Ectodermal cell (in vitro differentiated cells): ENCODE data around the gene SAMD13.

Source experiments
- H3K27ac ChIP-seq: 2 replicates; pipeline ENCODE4 v1.7.0; 2013; ENCODE audit warnings: mild to moderate bottlenecking, low read depth, low read length; ENCODE audit not compliant: insufficient read depth, poor library complexity, severe bottlenecking
- H3K27me3 ChIP-seq: 2 replicates; pipeline ENCODE4 v1.7.0; 2013; ENCODE audit warnings: mild to moderate bottlenecking, low read length; ENCODE audit not compliant: insufficient read depth, control insufficient read depth, poor library complexity, severe bottlenecking
- H3K36me3 ChIP-seq: one replicate; pipeline ENCODE4 v1.7.0; 2013; ENCODE audit warnings: low read length; ENCODE audit not compliant: control insufficient read depth, insufficient read depth
- H3K4me1 ChIP-seq: one replicate; pipeline ENCODE4 v1.7.0; 2013; ENCODE audit warnings: low read length; ENCODE audit not compliant: control insufficient read depth, insufficient read depth
- H3K4me3 ChIP-seq: 2 replicates; pipeline ENCODE4 v1.7.0; 2013; ENCODE audit warnings: low read depth, low read length, control low read depth; ENCODE audit not compliant: insufficient read depth
- H3K9me3 ChIP-seq: 2 replicates; pipeline ENCODE4 v1.7.0; 2013; ENCODE audit warnings: mild to moderate bottlenecking, low read length, moderate library complexity; ENCODE audit not compliant: control insufficient read depth
- WGBS, 2 experiments: methylation state at CpG; one replicate each; pipeline ENCODE4 v1.1.7; 2013; ENCODE audit warnings: missing lambda C conversion rate in 2 of 2; 5-methylcytosine and 5-hydroxymethylcytosine counted together

Gene SAMD13

DNA sequence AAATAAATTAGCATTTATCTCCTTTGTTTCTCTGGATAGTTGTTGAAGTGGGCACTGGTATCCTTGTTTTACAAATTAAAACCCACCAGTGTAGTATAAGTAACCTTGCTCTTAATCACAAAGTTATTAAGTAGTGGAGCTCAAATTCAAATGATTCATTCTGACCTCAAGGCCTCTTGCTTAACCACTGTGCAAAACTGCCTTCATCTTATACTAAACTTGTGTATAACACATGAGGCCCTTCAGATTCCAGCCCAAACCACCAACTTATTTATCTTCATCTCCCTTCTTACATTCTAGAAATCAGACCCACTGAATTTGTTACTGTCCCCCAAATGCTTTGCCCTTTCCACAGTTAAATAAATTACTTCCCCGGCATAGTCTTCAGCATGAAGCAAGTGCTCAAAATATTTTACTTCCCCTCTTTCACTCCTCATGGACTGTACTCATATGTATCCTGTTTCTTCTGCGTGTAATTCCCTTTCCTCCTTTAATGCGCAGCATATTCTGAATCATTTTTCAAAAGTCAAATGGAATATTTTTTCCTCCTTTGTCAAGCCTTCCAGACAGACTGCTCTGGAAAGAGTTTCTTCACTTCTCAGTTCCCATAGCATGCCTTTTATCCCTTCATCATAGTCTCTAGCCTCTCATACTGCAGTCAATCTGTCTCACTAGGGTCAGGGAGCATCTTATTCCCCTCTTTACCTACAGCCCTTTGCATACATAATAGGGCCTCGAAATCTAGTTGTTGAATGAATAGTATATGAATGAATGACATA is 77.8 kb downstream of the SAMD13 start:
- Histone ChIP-seq H3K4me3 (no peak overlapping the region), H3K9me3 (no peaks in the 10 kb centered on the region), H3K27me3 (no peaks in the 10 kb centered on the region), H3K4me1 (no peaks in the 10 kb centered on the region), H3K36me3 (no peaks in the 10 kb centered on the region), H3K27ac (no peak overlapping the region)
- 94 to 95% methylated on average over 3 of the region's 4 CpGs for WGBS, 2 experiments

GRCh38 chr1:84379917-84380180 is 78.3 kb downstream of the SAMD13 start:
- 100% methylated on average over 1 of the region's 1 CpG for WGBS, 2 experiments
- Histone ChIP-seq H3K9me3 (no peaks in the 10 kb centered on the region), H3K27ac (no peak overlapping the region), H3K27me3 (no peaks in the 10 kb centered on the region), H3K4me3 (no peak overlapping the region), H3K4me1 (no peaks in the 10 kb centered on the region), H3K36me3 (no peaks in the 10 kb centered on the region)

DNA sequence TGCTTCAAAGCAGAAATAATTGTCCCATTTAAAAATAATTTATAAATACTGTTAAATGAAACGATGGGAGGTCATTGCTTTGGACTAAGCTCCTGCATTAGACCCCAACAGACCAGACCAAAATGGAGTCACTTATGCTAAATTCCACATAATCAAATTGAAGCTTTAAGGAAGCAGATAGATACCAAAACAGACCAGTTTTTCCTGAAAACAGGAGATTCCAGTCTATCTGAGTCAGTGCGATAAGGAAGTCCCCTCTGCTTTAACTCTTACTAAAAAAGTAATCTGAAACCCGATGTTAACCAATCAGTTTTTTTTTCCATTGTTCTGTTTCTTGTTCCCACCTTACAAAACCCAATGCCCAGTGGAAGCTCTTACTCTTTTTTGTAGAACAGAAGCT is 80.6 kb downstream of the SAMD13 start:
- WGBS, 2 experiments, result 93 to 97% methylated on average over 2 to 3 of the region's 3 CpGs
- no peaks in the 10 kb centered on the region for H3K9me3 ChIP-seq
- H3K4me3 ChIP-seq, result no peak overlapping the region
- no peaks in the 10 kb centered on the region for H3K27me3 ChIP-seq
- no peaks in the 10 kb centered on the region for H3K4me1 ChIP-seq
- H3K36me3 ChIP-seq, result no peaks in the 10 kb centered on the region
- H3K27ac ChIP-seq, result no peak overlapping the region

- no peaks in the 10 kb centered on the region for H3K36me3 ChIP-seq
- 91 to 94% methylated on average over 1 of the region's 1 CpG for WGBS, 2 experiments
- H3K27me3 ChIP-seq, result no peaks in the 10 kb centered on the region
- no peak overlapping the region for H3K27ac ChIP-seq
- H3K4me1 ChIP-seq, result no peaks in the 10 kb centered on the region
- no peak overlapping the region for H3K4me3 ChIP-seq
- no peaks in the 10 kb centered on the region for H3K9me3 ChIP-seq
Measured at GRCh38 chr1:84385347-84385746, 83.8 kb downstream of the SAMD13 start.

GRCh38 chr1:84386716-84387479 is 85.4 kb downstream of the SAMD13 start:
- no peak overlapping the region for H3K27ac ChIP-seq
- WGBS, 2 experiments, result 87 to 89% methylated on average over 5 of the region's 5 CpGs

DNA sequence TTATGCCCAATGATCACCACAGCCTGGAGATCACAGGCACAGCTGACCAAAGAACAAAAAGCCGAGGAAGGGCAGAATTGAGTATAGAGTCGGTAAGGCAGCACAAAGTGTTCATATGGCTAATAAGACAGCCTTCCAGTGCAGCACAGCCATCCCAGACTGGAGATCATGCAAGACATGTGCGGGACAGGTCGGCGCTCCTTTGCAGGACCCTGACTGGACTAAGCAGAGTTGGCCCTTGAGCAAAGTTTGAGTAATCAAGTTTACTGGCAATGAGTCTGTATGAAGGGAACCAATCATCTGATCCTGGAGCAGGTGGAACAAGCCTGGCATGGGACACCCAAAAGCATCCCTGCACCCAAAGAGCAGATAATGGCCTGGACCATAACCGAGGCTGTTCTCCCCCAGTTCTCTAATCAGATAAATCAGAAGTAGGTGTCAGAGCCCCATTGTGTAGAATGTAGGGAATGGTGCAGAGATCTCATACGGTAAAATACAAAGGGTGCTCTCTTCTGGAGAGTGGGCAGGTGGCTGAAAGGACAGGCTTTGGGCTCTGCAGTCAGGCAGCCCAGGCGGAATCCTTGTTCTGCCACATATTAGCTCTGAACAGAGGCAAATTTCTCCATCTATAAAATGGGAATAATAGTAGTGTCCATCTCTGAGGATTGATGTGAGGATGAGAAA is 86.1 kb downstream of the SAMD13 start:
- no peaks in the 10 kb centered on the region for H3K9me3 ChIP-seq
- H3K4me1 ChIP-seq, result no peaks in the 10 kb centered on the region
- no peak overlapping the region for H3K4me3 ChIP-seq
- WGBS, 2 experiments, result 82 to 83% methylated on average over 8 of the region's 8 CpGs
- no peaks in the 10 kb centered on the region for H3K27me3 ChIP-seq
- no peak overlapping the region for H3K27ac ChIP-seq
- no peaks in the 10 kb centered on the region for H3K36me3 ChIP-seq

More at GRCh38 chr1:84386716-84387479, 85.4 kb downstream of the SAMD13 start:
- no peaks in the 10 kb centered on the region for H3K4me1 ChIP-seq
- no peaks in the 10 kb centered on the region for H3K36me3 ChIP-seq
- H3K9me3 ChIP-seq, result no peaks in the 10 kb centered on the region
- no peak overlapping the region for H3K4me3 ChIP-seq
- H3K27me3 ChIP-seq, result no peaks in the 10 kb centered on the region

DNA sequence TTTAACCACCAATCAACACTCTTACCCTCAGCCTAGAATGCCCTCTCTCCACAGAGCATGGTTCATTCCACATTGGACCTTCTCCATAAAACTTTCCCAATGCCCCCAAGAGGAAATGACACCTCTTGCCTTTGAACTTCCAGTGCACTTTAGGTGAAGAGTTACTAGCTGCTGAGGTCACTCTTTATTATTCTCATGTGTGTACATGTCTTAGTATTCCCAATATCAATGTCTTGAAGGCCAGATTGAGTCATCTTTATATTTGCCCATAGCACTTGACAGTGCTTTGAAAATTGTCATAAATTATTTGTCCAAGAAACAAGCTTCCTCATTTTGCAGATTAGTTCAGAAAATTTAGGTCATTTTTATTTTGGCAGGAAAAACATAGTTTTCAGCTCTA is 88.7 kb downstream of the SAMD13 start:
- H3K9me3 ChIP-seq, result no peaks in the 10 kb centered on the region
- H3K27ac ChIP-seq, result no peak overlapping the region
- no peak overlapping the region for H3K4me3 ChIP-seq
- H3K36me3 ChIP-seq, result no peaks in the 10 kb centered on the region
- H3K27me3 ChIP-seq, result no peaks in the 10 kb centered on the region
- H3K4me1 ChIP-seq, result no peaks in the 10 kb centered on the region

DNA sequence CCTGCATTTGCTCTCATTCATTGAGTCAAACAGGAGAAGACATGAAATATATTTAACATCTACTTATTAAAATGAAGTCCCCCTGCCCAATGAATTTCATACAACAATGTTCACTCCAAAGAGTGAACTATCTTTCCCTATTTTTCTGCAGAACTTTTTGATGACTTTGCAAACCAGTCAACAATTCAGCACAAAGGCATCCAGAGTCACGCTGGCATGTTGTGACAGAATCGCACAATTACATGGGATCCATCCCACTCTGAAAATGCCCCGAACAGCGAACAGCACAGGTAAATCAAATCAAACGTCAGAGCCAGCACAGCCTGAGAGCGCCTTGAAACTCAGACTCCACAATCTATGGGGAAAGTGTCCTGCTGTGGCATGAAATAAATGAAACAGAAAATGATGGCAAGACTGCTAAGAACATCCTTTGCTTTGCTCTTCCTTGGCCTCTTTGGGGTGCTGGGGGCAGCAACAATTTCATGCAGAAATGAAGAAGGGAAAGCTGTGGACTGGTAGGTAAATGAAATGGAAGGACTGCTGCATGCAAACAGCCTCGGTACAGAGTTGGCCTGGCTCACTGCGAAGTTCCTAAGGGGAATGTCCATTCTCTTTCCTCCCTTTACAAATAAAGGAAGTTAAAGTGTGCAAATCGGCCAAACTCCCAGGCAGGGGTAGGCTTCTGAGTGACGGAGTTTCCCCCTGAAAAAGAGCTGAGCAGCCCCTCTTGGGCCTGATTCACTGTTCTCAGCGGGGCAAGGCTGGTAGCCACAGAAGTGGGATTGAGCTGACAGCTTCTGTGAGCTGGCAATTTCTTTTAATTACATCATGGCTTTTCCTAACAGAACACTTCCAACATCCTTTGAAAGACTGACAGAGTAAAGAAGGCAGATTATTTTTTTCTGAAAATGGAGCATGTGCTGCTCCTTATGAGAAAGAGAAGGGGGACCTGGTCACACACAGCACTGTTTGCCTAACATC is 97.0 kb downstream of the SAMD13 start, which contains the start of gene DNASE2B:
DNASE2B (plus strand) TSS at position 310 of the 981 bp plus-strand sequence; CDS start at position 391, 81 bp downstream.
- 82 to 88% methylated on average over 11 of the region's 11 CpGs for WGBS, 2 experiments
- no peaks in the 10 kb centered on the region for H3K9me3 ChIP-seq
- no peaks in the 10 kb centered on the region for H3K27me3 ChIP-seq
- H3K27ac ChIP-seq, result no peak within 1 kb of the TSS
- no peaks in the 10 kb centered on the region for H3K36me3 ChIP-seq
- no peak within 1 kb of the TSS for H3K4me3 ChIP-seq
- no peaks in the 10 kb centered on the region for H3K4me1 ChIP-seq
